Common myeloid progenitor, CD34-positive (primary cell): ENCODE results near the gene COA7.
A peak's percentile ranks its signal among the peaks of the same experiment; 100 is the strongest.
"Not testable (repeated sequence)": the region's sequence is repeated elsewhere in the genome, so short reads cannot be mapped to it uniquely, and the experiment has no call there.

Source experiments
- CTCF ChIA-PET: fragments of 350-600 bp; sonication (Branson Sonifier 250); formaldehyde crosslinking; loops from one replicate; lab custom pipeline; 2021; ENCODE audit warnings: antibody characterized with exemption; lab: Charles Lee
- POLR2A ChIA-PET: fragments of 350-600 bp; sonication (Branson Sonifier 250); formaldehyde crosslinking; loops from one replicate; lab custom pipeline; 2021; ENCODE audit warnings: antibody characterized with exemption; lab: Charles Lee
- DNase-seq, 3 donors: peaks; one replicate each; pipeline versions ENCODE4 v3.0.0 to v3.0.0-alpha.2; 2013
- H3K27ac ChIP-seq, 2 experiments: 1 replicate in 1 of 2; 2 replicates in 1 of 2; pipeline ENCODE4 v1.7.0; 2013; ENCODE audit warnings: inconsistent platforms in 2 of 2, low read length in 2 of 2, mild to moderate bottlenecking in 2 of 2, low read depth in 1 of 2, moderate library complexity in 1 of 2; ENCODE audit not compliant: severe bottlenecking in 2 of 2, insufficient read depth in 1 of 2, poor library complexity in 1 of 2
- H3K27me3 ChIP-seq, 5 experiments: replicated peaks in 2 of 5; 1 replicate in 3 of 5; 2 replicates in 2 of 5; pipeline versions ENCODE4 v1.6.1 to v1.7.0; 2013; ENCODE audit warnings: low read length in 4 of 5, mild to moderate bottlenecking in 2 of 5, moderate library complexity in 2 of 5, inconsistent platforms in 1 of 5; ENCODE audit not compliant: insufficient read depth in 5 of 5, control insufficient read depth in 4 of 5
- H3K36me3 ChIP-seq, 4 experiments: 1 replicate in 2 of 4; 2 replicates in 2 of 4; pipeline versions ENCODE4 v1.6.1 to v1.7.0; 2013; ENCODE audit warnings: low read length in 3 of 4, control low read depth in 1 of 4, mild to moderate bottlenecking in 1 of 4; ENCODE audit not compliant: control insufficient read depth in 4 of 4, insufficient read depth in 4 of 4
- H3K4me1 ChIP-seq, 4 experiments: 1 replicate in 3 of 4; 2 replicates in 1 of 4; pipeline versions ENCODE4 v1.6.1 to v1.7.1; 2013; ENCODE audit warnings: low read length in 3 of 4, mild to moderate bottlenecking in 3 of 4, control low read depth in 1 of 4, inconsistent platforms in 1 of 4, moderate library complexity in 1 of 4; ENCODE audit not compliant: control insufficient read depth in 4 of 4, insufficient read depth in 4 of 4; ENCODE audit errors: control extremely low read depth in 1 of 4
- H3K4me3 ChIP-seq, 7 experiments: 1 replicate in 4 of 7; 2 replicates in 3 of 7; pipeline versions ENCODE4 v1.5.1 to v1.7.0; 2013; ENCODE audit warnings: mild to moderate bottlenecking in 7 of 7, low read length in 6 of 7, moderate library complexity in 6 of 7, inconsistent platforms in 2 of 7, low read depth in 2 of 7, control low read depth in 1 of 7; ENCODE audit not compliant: insufficient read depth in 4 of 7, control insufficient read depth in 1 of 7; ENCODE audit errors: extremely low read depth in 1 of 7
- H3K9me3 ChIP-seq, 5 experiments: 1 replicate in 4 of 5; 2 replicates in 1 of 5; pipeline versions ENCODE4 v1.6.1 to v1.7.1; 2013; ENCODE audit warnings: low read length in 4 of 5, mild to moderate bottlenecking in 2 of 5, inconsistent platforms in 1 of 5, low read depth in 1 of 5, moderate library complexity in 1 of 5; ENCODE audit not compliant: control insufficient read depth in 4 of 5, insufficient read depth in 2 of 5; ENCODE audit errors: control extremely low read depth in 1 of 5
- WGBS: methylation state at CpG from one replicate; pipeline ENCODE4 v1.1.5; 2013; ENCODE audit not compliant: insufficient coverage; 5-methylcytosine and 5-hydroxymethylcytosine counted together

COA7 gene

DNA sequence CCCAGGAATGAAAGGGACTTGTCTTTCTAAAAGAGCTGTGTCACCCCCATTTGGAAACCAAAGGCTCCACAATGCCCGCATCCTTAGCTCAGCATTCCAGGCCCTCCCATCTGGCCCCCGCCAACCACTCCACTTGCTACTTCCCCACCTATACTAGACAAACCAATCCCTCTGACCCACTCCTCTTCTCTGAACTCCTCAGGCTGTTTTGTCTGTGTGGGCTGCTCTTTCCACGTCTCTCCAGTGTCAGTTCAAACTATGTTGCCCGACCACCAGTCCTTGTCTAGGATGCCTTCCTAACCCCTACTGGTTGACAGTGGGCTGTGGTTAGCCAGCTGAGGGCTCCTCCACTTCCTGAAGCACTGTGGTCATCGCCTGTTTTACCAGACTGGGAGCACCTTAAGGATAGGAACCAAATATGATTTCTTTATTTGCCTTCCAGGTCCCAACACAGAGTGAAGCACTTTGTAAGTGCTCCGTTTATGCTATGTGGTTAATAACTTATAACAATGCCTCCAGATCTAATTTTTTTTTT, 8.1 kb upstream of the COA7 start:
- DNase-seq: no peak
- POLR2A ChIA-PET: no interaction called here
- Histone ChIP-seq H3K36me3 (no peaks in the 10 kb centered on the region), H3K9me3 (no peaks in the 10 kb centered on the region), H3K27ac (no peak overlapping the region), H3K27me3 (peaks cover 0 to 3% (median 0%) of the 10 kb centered on the region in 5 experiments), H3K4me3 (no peak overlapping the region), H3K4me1 (peaks cover 0 to 28% (median 9%) of the 10 kb centered on the region in 4 experiments)
- WGBS: 93% methylated on average over 3 of the region's 6 CpGs
- CTCF ChIA-PET: no interaction called here

DNA sequence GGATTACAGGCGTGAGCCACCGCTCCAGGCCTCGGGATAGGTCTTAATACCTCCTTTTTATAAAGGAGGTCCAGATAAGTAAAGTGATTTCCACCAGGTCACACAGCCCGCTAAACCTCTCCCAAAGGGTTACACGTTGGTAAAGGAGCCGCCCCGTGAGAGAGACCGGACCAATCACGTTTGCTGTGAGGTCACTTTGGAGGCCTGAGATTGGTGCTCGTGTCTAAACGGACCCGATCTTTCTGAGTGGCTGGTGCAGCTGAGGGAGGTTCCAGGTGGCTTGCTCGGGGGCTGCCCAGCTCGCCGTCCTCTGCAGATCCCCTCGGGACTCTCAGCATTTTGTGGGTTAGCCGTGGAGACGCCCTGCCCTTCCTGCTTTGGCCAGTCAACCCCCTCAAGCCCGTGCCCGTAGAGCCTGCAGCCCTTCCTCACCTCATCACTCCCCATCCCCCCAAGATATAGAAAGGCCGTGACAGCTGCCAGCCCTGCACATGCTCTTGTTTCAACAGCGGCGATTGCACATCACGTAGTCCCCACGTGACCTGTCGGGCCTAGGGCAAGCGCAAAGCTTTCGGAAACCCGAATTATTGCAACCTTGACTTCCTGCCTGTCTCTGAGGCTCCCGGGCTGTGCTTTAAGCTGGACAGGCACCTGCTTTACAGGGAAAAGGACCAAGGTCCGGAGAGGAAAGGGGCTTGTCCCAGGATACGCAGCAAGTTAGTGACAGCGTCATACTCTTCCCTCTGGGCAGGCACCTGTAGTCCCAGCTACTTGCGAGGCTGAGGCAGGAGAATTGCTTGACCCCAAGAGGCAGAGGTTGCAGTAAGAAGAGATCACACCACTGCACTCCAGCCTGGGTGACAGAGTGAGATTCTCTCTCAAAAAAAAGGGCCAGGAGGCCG, 5.0 kb upstream of the COA7 start:
- peak overlapping the region; percentile 20 to 80 (median 52) for H3K4me3 ChIP-seq
- no peaks in the 10 kb centered on the region for H3K36me3 ChIP-seq
- H3K27ac ChIP-seq: no peak overlapping the region
- peak; percentile 82 to 92 (median 90) for DNase-seq
- H3K4me1 ChIP-seq: peaks cover 2 to 32% (median 11%) of the 10 kb centered on the region in 4 experiments
- H3K27me3 ChIP-seq: peaks cover 0 to 3% (median 0%) of the 10 kb centered on the region in 5 experiments
- CTCF ChIA-PET: interaction anchor here (1.1 to 1.4 kb wide), 3 partner anchors 9 to 41 kb away, joined by 3 read pairs; no protein-coding TSS in a partner anchor
- POLR2A ChIA-PET: no interaction called here
- no peaks in the 10 kb centered on the region for H3K9me3 ChIP-seq
- 8% methylated on average over 32 of the region's 35 CpGs for WGBS

DNA sequence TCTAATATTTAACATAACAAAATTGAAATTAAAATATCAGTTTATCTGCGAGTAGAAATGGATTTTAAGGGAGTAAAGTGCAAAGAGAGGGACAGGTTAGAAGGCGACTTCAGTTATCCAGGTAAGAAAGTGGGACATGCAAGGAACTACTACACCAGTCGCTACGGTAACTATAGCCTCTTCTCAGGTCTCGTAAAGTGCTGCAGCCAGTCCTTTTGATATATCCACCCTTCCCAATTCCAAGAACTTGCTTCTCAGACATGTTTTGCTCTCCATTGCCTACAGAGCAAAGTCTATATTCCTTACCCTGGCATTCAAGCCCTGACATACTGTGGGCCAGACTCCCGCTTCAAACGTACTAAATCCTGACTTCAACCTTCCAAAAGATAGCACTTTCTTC, 2.5 kb downstream of the COA7 start:
- 96% methylated on average over 7 of the region's 7 CpGs for WGBS
- DNase-seq: no peak
- Histone ChIP-seq H3K27ac (no peak overlapping the region), H3K36me3 (peaks cover 0 to 16% (median 9%) of the 10 kb centered on the region in 4 experiments), H3K4me3 (no peak overlapping the region), H3K27me3 (no peaks in the 10 kb centered on the region), H3K9me3 (no peaks in the 10 kb centered on the region), H3K4me1 (peaks cover 2 to 13% (median 10%) of the 10 kb centered on the region in 4 experiments)
- ChIA-PET CTCF (interaction anchor here (2.2 kb wide), 1 partner anchor 9 kb away, joined by 14 read pairs; no protein-coding TSS in a partner anchor), POLR2A (no interaction called here)

DNA sequence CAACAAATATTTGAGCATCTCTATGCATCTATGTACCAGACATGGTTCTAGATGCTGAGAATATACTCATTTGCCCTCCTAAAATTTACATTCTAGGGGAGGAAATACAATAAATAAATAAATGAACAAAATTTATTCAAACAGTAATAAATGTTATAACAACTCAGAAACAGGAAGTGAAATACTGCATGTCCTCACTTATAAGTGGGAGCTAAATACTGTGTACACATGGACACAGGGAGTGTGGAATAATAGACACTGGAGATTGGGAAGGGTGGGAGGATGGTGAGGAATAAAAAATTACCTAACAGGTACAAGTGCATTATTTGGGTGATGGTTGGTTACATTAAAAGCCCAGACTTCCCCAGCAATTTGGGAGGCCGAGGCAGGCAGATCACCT, 4.3 kb downstream of the COA7 start:
- no peaks in the 10 kb centered on the region for H3K9me3 ChIP-seq
- peaks cover 2 to 13% (median 10%) of the 10 kb centered on the region in 4 experiments for H3K4me1 ChIP-seq
- ChIA-PET POLR2A (interaction anchor here (0.7 kb wide), 1 partner anchor 12 kb away, joined by 3 read pairs; no protein-coding TSS in a partner anchor), CTCF (interaction anchor here (1.7 kb wide), 1 partner anchor 15 kb away, joined by 4 read pairs; no protein-coding TSS in a partner anchor)
- H3K27me3 ChIP-seq: no peaks in the 10 kb centered on the region
- no peak overlapping the region for H3K27ac ChIP-seq
- no peak for DNase-seq
- H3K4me3 ChIP-seq: no peak overlapping the region
- H3K36me3 ChIP-seq: peaks cover 0 to 20% (median 11%) of the 10 kb centered on the region in 4 experiments
- 100% methylated on average over 1 of the region's 1 CpG for whole genome bisulfite sequencing

DNA sequence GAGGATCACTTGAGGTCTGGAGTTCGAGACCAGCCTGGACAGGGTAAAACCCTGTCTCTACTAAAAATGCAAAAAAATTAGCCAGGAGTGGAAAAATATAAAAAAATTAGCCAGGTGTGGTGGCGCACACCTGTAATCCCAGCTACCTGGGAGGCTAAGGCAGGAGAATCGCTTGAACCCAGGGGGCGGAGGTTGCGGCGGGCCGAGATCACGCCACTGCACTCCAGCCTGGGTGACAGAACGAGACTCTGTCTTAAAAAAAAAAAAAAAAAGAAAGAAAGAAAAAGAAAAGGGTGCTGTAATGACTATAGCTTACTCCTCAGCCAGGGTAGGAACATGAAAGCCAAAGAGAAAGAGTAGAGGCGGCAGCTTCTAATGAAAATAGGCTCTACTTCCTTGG, 4.8 kb downstream of the COA7 start:
- H3K4me3 ChIP-seq, DNase-seq, H3K4me1 ChIP-seq, H3K27me3 ChIP-seq, H3K9me3 ChIP-seq, POLR2A ChIA-PET, H3K27ac ChIP-seq: not testable (repeated sequence)
- peaks cover 0 to 25% (median 15%) of the 10 kb centered on the region in 4 experiments for H3K36me3 ChIP-seq
- WGBS: 100% methylated on average over 3 of the region's 10 CpGs
- CTCF ChIA-PET: interaction anchor here (0.6 to 1.7 kb wide), 2 partner anchors 15 to 68 kb away, joined by 3 to 4 read pairs; no protein-coding TSS in a partner anchor

DNA sequence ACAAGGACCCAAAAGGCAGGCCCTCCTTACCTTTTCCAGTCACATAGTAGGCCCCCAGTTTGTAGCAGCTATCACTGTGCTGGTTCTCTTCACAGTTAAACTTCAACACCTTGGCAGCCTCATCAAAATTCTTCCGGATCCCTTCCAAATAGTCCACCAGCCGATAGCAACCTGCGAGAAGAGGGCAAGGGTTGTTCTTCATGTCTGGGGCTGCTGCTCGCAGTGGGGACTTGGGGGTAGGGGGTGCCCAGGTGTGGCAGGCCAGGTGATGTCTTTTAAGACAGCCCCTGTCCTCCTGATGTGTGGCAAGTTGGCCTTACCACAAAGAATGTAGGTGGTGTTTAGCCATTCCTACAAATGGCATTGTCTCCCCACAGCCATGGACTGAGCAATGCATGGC, 5.5 kb downstream of the COA7 start:
- DNase-seq: no peak
- ChIA-PET POLR2A (no interaction called here), CTCF (interaction anchor here (0.6 kb wide), 1 partner anchor 69 kb away, joined by 3 read pairs; no protein-coding TSS in a partner anchor)
- Histone ChIP-seq H3K27me3 (no peaks in the 10 kb centered on the region), H3K4me3 (no peak overlapping the region), H3K27ac (no peak overlapping the region), H3K4me1 (peaks cover 0 to 5% (median 3%) of the 10 kb centered on the region in 4 experiments), H3K36me3 (peaks cover 0 to 30% (median 19%) of the 10 kb centered on the region in 4 experiments), H3K9me3 (no peaks in the 10 kb centered on the region)
- WGBS: 100% methylated on average over 4 of the region's 4 CpGs
